OCI-LY3 (cell line): Measurements from ENCODE around the gene TOX3.

ENCODE experiments used
- H2AFZ ChIP-seq: fragments of 200-600, 300-600 bp; shearing (Covaris generic); 2 replicates; pipeline ENCODE4 v1.6.0; 2014; ENCODE audit warnings: antibody characterized with exemption, low read depth, low read length
- H3K27ac ChIP-seq: fragments of 200-600, 300-600 bp; sonication (generic); 2 replicates; pipeline ENCODE4 v1.5.1; 2014; ENCODE audit warnings: mild to moderate bottlenecking, low read length, moderate library complexity, mixed read lengths
- H3K27me3 ChIP-seq: fragments of 200-600, 300-600 bp; sonication (generic); 2 replicates; pipeline ENCODE4 v1.6.1; 2014; ENCODE audit warnings: low read depth, low read length, mixed read lengths
- H3K36me3 ChIP-seq: fragments of 200-600, 300-600 bp; sonication (generic); replicated peaks from 2 replicates; pipeline ENCODE3; 2014; ENCODE audit warnings: low read depth, low read length, mixed read lengths
- H3K4me1 ChIP-seq: fragments of 300-600, 200-600 bp; sonication (generic); 2 replicates; pipeline ENCODE4 v1.6.1; 2014; ENCODE audit warnings: low read length, mixed read lengths
- H3K4me2 ChIP-seq: fragments of 200-600, 300-600 bp; sonication (generic); 2 replicates; pipeline ENCODE4 v1.6.1; 2014; ENCODE audit warnings: low read length, mixed read lengths
- H3K4me3 ChIP-seq: fragments of 300-600, 200-600 bp; sonication (generic); 2 replicates; pipeline ENCODE4 v1.5.1; 2014; ENCODE audit warnings: antibody characterized with exemption, mild to moderate bottlenecking, low read length, moderate library complexity
- H3K79me2 ChIP-seq: fragments of 300-600, 200-600 bp; shearing (Covaris generic); 2 replicates; pipeline ENCODE4 v1.6.1; 2014; ENCODE audit warnings: mild to moderate bottlenecking, low read length, mixed read lengths
- H3K9ac ChIP-seq: fragments of 300-600, 200-600 bp; shearing (Covaris generic); 2 replicates; pipeline ENCODE4 v1.6.0; 2014; ENCODE audit warnings: mild to moderate bottlenecking, low read length, moderate library complexity
- H3K9me3 ChIP-seq: fragments of 200-600, 300-600 bp; shearing (Covaris generic); 2 replicates; pipeline ENCODE4 v1.6.1; 2014; ENCODE audit warnings: low read length, mixed read lengths; ENCODE audit not compliant: insufficient read depth
- H4K20me1 ChIP-seq: fragments of 200-600, 300-600 bp; sonication (generic); 2 replicates; pipeline ENCODE4 v1.6.1; 2016; ENCODE audit warnings: low read length, mixed read lengths; ENCODE audit not compliant: insufficient read depth
- EZH2phosphoT487 ChIP-seq: fragments of 200-600 bp; shearing (Covaris generic); IDR thresholded peaks from 2 replicates; pipeline ENCODE4 v1.6.1; 2018; ENCODE audit warnings: antibody characterized with exemption, mixed run types, low read depth
- TF ChIP-seq, protein P1 (sequence below): fragments of 200-600, 300-600 bp; sonication (generic); IDR thresholded peaks from 2 replicates; pipeline ENCODE4 v1.5.1; 2014; ENCODE audit warnings: antibody characterized with exemption, low read length, low read depth

The TOX3 gene

DNA sequence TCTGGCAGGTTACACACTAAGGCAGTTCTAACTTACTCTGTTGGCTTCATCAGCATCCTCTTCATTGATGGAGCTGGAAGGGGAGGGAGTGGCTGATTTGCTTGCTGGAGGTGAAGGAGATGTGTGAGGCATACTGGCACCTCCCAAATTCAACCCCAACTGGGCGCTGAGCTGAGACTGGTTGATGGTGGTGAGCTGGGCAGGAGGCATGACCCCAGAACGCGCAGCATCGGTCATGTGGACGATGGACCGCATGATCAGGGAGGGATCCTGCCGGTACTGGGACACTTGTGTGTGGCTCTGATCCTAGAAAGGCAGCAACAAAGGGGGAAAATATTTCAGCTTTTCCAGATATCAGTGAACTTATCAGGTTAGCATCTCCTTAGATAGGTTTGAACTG is 96.7 kb downstream of the TOX3 start:
- Histone ChIP-seq H3K4me2 (no peak overlapping the region), H3K27me3 (no peaks in the 10 kb centered on the region), H3K9me3 (no peaks in the 10 kb centered on the region), H4K20me1 (no peaks in the 10 kb centered on the region), H3K36me3 (no peaks in the 10 kb centered on the region), H2AFZ (no peak overlapping the region), H3K4me1 (no peaks in the 10 kb centered on the region), H3K79me2 (no peaks in the 10 kb centered on the region), H3K27ac (no peak overlapping the region), H3K9ac (no peak overlapping the region), H3K4me3 (no peak overlapping the region)
- no peak for TF ChIP-seq EZH2phosphoT487
- TF ChIP-seq, protein P1, sequence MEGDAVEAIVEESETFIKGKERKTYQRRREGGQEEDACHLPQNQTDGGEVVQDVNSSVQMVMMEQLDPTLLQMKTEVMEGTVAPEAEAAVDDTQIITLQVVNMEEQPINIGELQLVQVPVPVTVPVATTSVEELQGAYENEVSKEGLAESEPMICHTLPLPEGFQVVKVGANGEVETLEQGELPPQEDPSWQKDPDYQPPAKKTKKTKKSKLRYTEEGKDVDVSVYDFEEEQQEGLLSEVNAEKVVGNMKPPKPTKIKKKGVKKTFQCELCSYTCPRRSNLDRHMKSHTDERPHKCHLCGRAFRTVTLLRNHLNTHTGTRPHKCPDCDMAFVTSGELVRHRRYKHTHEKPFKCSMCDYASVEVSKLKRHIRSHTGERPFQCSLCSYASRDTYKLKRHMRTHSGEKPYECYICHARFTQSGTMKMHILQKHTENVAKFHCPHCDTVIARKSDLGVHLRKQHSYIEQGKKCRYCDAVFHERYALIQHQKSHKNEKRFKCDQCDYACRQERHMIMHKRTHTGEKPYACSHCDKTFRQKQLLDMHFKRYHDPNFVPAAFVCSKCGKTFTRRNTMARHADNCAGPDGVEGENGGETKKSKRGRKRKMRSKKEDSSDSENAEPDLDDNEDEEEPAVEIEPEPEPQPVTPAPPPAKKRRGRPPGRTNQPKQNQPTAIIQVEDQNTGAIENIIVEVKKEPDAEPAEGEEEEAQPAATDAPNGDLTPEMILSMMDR: no peak

DNA sequence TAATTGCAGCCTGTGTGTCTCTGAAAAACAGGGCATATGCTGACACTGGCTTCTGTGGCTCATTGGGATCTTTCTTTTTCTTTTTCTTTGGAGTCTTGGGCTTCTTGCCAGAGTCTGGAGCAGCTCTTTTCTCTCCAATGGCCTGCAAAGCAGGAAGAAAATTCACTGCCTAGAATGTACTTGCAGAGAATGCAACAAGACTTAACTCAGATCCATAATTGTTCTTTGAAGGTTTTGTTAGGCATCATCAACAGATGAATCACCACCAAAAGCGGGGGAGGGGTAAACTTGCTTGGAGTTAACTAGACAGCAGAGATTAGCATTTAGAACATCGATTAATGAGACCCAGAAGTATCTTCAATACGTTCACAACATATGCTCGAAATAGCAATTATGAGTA is 100.9 kb downstream of the TOX3 start:
- Histone ChIP-seq H3K4me2 (no peak overlapping the region), H4K20me1 (no peaks in the 10 kb centered on the region), H3K79me2 (no peaks in the 10 kb centered on the region), H2AFZ (no peak overlapping the region), H3K9me3 (no peaks in the 10 kb centered on the region), H3K27me3 (no peaks in the 10 kb centered on the region), H3K4me3 (no peak overlapping the region), H3K36me3 (no peaks in the 10 kb centered on the region), H3K9ac (no peak overlapping the region), H3K27ac (no peak overlapping the region), H3K4me1 (no peaks in the 10 kb centered on the region)
- no peak for TF ChIP-seq EZH2phosphoT487
- TF ChIP-seq, protein P1: no peak

DNA sequence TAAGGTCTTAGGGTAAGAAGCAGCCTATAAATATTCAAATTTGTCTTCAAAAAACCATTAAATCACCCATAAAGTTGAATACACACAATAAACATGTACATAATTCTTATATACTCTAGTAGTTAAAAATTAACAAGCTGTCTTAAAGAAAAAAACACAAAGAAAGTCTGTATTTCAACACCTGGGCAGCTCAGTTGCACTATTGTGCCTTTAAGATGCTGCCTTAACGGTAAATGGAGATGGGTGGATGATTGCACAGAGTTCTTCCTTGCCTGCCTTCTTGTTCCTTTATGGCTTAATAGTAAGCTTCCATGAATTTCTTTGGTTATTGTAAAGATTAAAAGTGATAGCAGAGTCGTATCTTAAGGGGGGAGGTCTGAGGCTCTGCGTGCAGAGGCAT is 105.1 kb downstream of the TOX3 start:
- TF ChIP-seq, protein P1: no peak
- TF ChIP-seq EZH2phosphoT487: no peak
- no peaks in the 10 kb centered on the region for H4K20me1 ChIP-seq

DNA sequence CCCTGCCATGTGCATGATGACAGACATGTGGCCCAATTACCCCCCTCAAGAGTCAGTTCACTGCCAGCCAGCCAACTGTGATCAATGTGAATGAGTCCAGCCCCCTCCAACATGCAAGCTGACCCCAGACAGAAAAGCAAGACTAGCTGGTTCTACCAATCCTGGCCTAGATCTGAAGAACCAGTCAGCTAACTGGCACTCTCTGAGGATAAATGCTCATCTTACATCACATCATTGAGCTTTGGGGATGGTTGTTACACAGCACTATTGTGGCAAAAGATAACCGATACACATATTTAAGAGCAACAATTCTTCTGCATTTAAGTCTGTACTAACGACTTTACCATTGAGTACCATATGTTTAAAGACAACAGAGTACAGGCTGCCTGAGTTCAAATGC is 106.7 kb downstream of the TOX3 start:
- Histone ChIP-seq H3K4me1 (no peaks in the 10 kb centered on the region), H3K9me3 (no peaks in the 10 kb centered on the region), H4K20me1 (no peaks in the 10 kb centered on the region), H3K9ac (no peak overlapping the region), H3K27me3 (no peaks in the 10 kb centered on the region), H3K4me3 (no peak overlapping the region), H2AFZ (no peak overlapping the region), H3K27ac (no peak overlapping the region), H3K36me3 (no peaks in the 10 kb centered on the region), H3K4me2 (no peak overlapping the region), H3K79me2 (no peaks in the 10 kb centered on the region)
- TF ChIP-seq EZH2phosphoT487: no peak
- TF ChIP-seq, protein P1: no peak

More for the DNA sequence above, 105.1 kb downstream of the TOX3 start:
- no peaks in the 10 kb centered on the region for H3K36me3 ChIP-seq
- no peak overlapping the region for H2AFZ ChIP-seq
- no peaks in the 10 kb centered on the region for H3K4me1 ChIP-seq
- H3K27ac ChIP-seq: no peak overlapping the region
- no peaks in the 10 kb centered on the region for H3K9me3 ChIP-seq
- no peak overlapping the region for H3K4me2 ChIP-seq
- no peak overlapping the region for H3K9ac ChIP-seq
- no peak overlapping the region for H3K4me3 ChIP-seq
- H3K79me2 ChIP-seq: no peaks in the 10 kb centered on the region
- H3K27me3 ChIP-seq: no peaks in the 10 kb centered on the region
